Right renal pelvis (tissue), 4 donors: Measurements from ENCODE around the gene TREM2. TPM values are rescaled to one million over a fixed set of nuclear protein-coding genes. Genes with fewer than 3 reads are reported as not detected.
"Not testable (repeated sequence)": the region's sequence is repeated elsewhere in the genome, so short reads cannot be mapped to it uniquely, and the experiment has no call there.

ENCODE experiments used
- DNase-seq, 4 donors: peaks; one replicate each; pipeline ENCODE4 v3.0.0-alpha.2; 2013; ENCODE audit warnings: low read depth in 4 of 4, low spot score in 3 of 4, missing footprints in 1 of 4
- polyA plus RNA-seq, 4 donors: library from polyadenylated mRNA; unstranded; fragments of 120-200 nt; gene quantifications; one replicate each; pipeline ENCODE4 v1.2.1, GENCODE V29; 2013; ENCODE audit not compliant: insufficient read length in 4 of 4

Gene TREM2
- under 1 TPM; 0.15 to 0.63 (median 0.42) TPM for polyA plus RNA-seq

GRCh38 chr6:41162687-41163418, at the start of gene TREM2:
Gene TREM2 (minus strand): TSS chr6:41163116. CDS start chr6:41163082, 34 bp downstream.
- no peak for DNase-seq

- DNase-seq = no peak
These were observed 46.8 kb upstream of the TREM2 start for GRCh38 chr6:41209547-41210320.

- no peak for DNase-seq
These were observed 45.7 kb upstream of the TREM2 start for GRCh38 chr6:41208439-41209106.

GRCh38 chr6:41204156-41204555, 41.2 kb upstream of the TREM2 start:
- no peak for DNase-seq

GRCh38 chr6:41201764-41202173, 38.9 kb upstream of the TREM2 start:
- DNase-seq = no peak

- no peak for DNase-seq
These were observed 38.2 kb upstream of the TREM2 start, which contains the start of gene TREML2 for GRCh38 chr6:41200901-41201763. Gene TREML2 (minus strand): TSS chr6:41201149. CDS start chr6:41201008, 141 bp downstream.

GRCh38 chr6:41200296-41200900, 37.5 kb upstream of the TREM2 start:
- no peak for DNase-seq

GRCh38 chr6:41199552-41200246, 36.8 kb upstream of the TREM2 start:
- no peak for DNase-seq

- no peak for DNase-seq
These were observed 34.3 kb upstream of the TREM2 start for GRCh38 chr6:41197234-41197633.

- no peak for DNase-seq
These were observed 31.5 kb upstream of the TREM2 start for GRCh38 chr6:41194386-41194785.

- DNase-seq = no peak
These were observed 31.0 kb upstream of the TREM2 start for GRCh38 chr6:41193884-41194283.

- DNase-seq = no peak
These were observed 30.3 kb upstream of the TREM2 start for GRCh38 chr6:41193171-41193734.

GRCh38 chr6:41191569-41191968, 28.7 kb upstream of the TREM2 start:
- DNase-seq = no peak

- DNase-seq = no peak
These were observed 27.9 kb upstream of the TREM2 start for GRCh38 chr6:41190791-41191190.

- no peak for DNase-seq
These were observed 27.1 kb upstream of the TREM2 start for GRCh38 chr6:41189967-41190366.

- DNase-seq = not testable (repeated sequence)
These were observed 26.1 kb upstream of the TREM2 start for GRCh38 chr6:41189046-41189445.

GRCh38 chr6:41187924-41188886, 25.3 kb upstream of the TREM2 start:
- DNase-seq = no peak
